HFFc6 (cell line): ENCODE data around the gene NBEAL2. TPM values are rescaled to one million over a fixed set of nuclear protein-coding genes. Genes with fewer than 3 reads are reported as not detected.

Source experiments
- DNase-seq: peaks from one replicate; pipeline ENCODE4 v3.0.0-alpha.2; 2018
- H3K27ac Mint-ChIP-seq: 2 replicates; pipeline ENCODE4 v1.8.0; 2020; ENCODE audit warnings: mild to moderate bottlenecking, mixed read lengths
- H3K27me3 Mint-ChIP-seq: 2 replicates; pipeline ENCODE4 v1.8.0; 2021; ENCODE audit warnings: mild to moderate bottlenecking, moderate library complexity, mixed read lengths; ENCODE audit not compliant: insufficient read depth
- H3K36me3 Mint-ChIP-seq: 2 replicates; pipeline ENCODE4 v1.8.0; 2021; ENCODE audit warnings: low read depth, mixed read lengths
- H3K4me1 Mint-ChIP-seq: 2 replicates; pipeline ENCODE4 v1.8.0; 2020; ENCODE audit warnings: low read depth, mixed read lengths
- H3K4me3 Mint-ChIP-seq: 2 replicates; pipeline ENCODE4 v1.8.0; 2020; ENCODE audit warnings: mild to moderate bottlenecking, moderate library complexity, mixed read lengths
- H3K9me3 Mint-ChIP-seq: 2 replicates; pipeline ENCODE4 v1.8.0; 2020; ENCODE audit warnings: mild to moderate bottlenecking, mixed read lengths
- total RNA-seq, 6 experiments: library from RNA; stranded (reverse); fragmentation: NEBNext Ultra II Directional; extraction: Animal tissue kit (Norgen Biotek cat#: 25700); gene quantifications; 2 replicates in 1 of 6; 3 replicates in 5 of 6; pipeline ENCODE4 v1.2.3, GENCODE V29; 2021
- TF ChIP-seq, protein P1 (sequence below): fragments of 200-600 bp; sonication (generic); IDR thresholded peaks from 2 replicates; pipeline ENCODE4 v1.5.0; 2021; ENCODE audit warnings: antibody characterized with exemption, mild to moderate bottlenecking

Gene NBEAL2
- total RNA-seq, 6 experiments from 2014 or later, result 5.3 to 7.6 (median 5.8) TPM

DNA sequence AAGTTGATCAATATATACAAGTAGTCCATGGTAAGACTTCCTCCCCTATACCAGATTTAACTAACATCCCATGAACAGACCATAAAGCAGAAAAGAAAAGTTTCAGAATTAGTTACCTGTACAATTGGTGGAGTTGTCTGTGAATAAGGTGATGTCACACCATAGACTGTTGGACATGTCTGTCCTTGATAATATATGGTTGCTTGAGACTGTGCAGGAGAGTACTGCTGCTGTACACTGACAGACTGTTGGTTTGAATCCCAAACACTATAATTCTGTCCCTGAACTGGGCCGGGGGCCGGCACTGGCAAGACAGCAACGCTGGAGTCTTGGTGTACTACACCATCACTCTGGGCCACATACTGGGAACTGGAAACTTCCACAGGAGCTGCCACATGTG is 77.2 kb downstream of the NBEAL2 start:
- TF ChIP-seq, protein P1, sequence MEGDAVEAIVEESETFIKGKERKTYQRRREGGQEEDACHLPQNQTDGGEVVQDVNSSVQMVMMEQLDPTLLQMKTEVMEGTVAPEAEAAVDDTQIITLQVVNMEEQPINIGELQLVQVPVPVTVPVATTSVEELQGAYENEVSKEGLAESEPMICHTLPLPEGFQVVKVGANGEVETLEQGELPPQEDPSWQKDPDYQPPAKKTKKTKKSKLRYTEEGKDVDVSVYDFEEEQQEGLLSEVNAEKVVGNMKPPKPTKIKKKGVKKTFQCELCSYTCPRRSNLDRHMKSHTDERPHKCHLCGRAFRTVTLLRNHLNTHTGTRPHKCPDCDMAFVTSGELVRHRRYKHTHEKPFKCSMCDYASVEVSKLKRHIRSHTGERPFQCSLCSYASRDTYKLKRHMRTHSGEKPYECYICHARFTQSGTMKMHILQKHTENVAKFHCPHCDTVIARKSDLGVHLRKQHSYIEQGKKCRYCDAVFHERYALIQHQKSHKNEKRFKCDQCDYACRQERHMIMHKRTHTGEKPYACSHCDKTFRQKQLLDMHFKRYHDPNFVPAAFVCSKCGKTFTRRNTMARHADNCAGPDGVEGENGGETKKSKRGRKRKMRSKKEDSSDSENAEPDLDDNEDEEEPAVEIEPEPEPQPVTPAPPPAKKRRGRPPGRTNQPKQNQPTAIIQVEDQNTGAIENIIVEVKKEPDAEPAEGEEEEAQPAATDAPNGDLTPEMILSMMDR, result no peak
- peaks cover 27% of the 10 kb centered on the region for H3K36me3 Mint-ChIP-seq
- H3K4me3 Mint-ChIP-seq, result no peak overlapping the region
- H3K27ac Mint-ChIP-seq, result no peak overlapping the region
- H3K27me3 Mint-ChIP-seq, result no peaks in the 10 kb centered on the region
- no peak for DNase-seq
- H3K4me1 Mint-ChIP-seq, result peaks cover 16% of the 10 kb centered on the region
- no peaks in the 10 kb centered on the region for H3K9me3 Mint-ChIP-seq

DNA sequence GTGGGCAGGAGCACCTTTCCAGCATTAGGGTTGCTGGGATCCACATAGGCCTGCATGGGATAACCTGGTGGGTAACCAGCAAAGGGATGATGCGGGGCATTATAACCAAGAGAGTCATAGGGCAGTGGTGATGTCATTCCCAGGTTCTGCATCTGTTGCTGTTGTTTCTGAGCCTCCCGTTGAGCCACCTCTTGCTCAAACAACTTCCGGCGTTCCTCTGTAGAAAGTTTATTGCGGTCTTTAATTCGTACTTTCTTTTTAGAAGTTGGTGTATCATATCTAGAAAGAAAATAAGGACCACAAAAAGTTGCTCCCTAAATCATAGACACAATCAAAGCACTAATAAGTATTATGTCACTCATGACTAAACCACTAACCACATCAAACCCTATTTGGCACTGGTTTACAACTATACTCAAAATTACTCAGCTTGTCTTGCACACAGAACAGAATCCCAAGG is 77.8 kb downstream of the NBEAL2 start:
- H3K36me3 Mint-ChIP-seq, result peaks cover 31% of the 10 kb centered on the region
- H3K27ac Mint-ChIP-seq, result no peak overlapping the region
- H3K27me3 Mint-ChIP-seq, result no peaks in the 10 kb centered on the region
- TF ChIP-seq, protein P1, result no peak
- no peaks in the 10 kb centered on the region for H3K9me3 Mint-ChIP-seq
- no peak for DNase-seq
- H3K4me3 Mint-ChIP-seq, result no peak overlapping the region
- peaks cover 16% of the 10 kb centered on the region for H3K4me1 Mint-ChIP-seq

Other genes starting within 250 kb of the NBEAL2 start
- gene MYL3, start 116.2 kb upstream of the NBEAL2 start, total RNA-seq, result under 1 TPM in 2 of 6 experiments, not detected in 4; 0.30 to 0.31 TPM
- 1 to 10 TPM in 2 of 6 experiments, under 1 TPM in 3, not detected in 1; 0.09 to 1.4 (median 0.85) TPM for gene PTH1R, start 101.9 kb upstream of the NBEAL2 start, total RNA-seq
- gene CCDC12, start 2.9 kb upstream of the NBEAL2 start, total RNA-seq, result 10 to 100 TPM; 21.3 to 27.9 (median 27.2) TPM
- gene SETD2, start 184.4 kb downstream of the NBEAL2 start, total RNA-seq, result 10 to 100 TPM; 26.7 to 33.7 (median 30.8) TPM